Brain pericyte (primary cell): Measurements from ENCODE around the gene NKX6-2.
"Not testable (repeated sequence)": the region's sequence is repeated elsewhere in the genome, so short reads cannot be mapped to it uniquely, and the experiment has no call there.

Experiments
- DNase-seq: peaks from one replicate; pipeline ENCODE4 v3.0.0-alpha.2; 2012; ENCODE audit warnings: low read depth, low spot score

The NKX6-2 gene

GRCh38 chr10:132780356-132780755 is 5.6 kb downstream of the NKX6-2 start:
- no peak for DNase-seq

DNA sequence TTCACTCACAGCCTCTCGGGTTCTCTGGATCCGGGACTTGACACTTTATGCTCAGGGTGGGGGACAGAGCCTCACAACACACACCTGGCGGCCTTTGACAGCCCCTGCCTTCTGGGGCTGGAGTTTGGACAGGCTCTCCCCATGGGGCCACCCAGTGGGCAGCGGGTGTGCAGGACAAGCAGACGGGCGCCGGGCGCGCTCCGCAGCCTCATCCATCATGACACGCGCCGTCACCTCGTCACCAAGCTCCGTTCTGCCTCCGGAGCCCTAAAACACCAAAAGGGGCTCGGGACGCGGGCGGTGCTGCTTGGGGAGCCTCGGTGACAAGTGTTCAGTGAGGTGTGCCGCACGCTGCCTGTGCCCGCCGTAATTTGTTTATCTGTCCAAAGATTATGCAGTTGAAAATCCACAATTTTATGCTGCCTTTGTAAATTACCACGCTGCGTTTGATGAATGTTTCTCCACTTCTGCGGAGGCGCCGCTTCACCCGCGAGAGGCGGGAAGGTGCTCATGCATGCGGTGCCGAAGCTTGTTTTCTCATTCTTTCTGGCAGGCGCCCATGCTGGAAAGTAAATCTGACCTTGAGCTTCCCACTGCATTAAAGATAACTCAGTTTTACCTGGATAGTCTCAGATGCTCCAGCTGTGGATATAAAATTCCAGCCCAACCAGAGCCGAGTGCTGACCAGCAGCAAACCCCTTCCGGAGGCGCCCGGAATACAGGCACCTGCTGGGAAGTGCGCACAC is 6.2 kb downstream of the NKX6-2 start:
- no peak for DNase-seq

DNA sequence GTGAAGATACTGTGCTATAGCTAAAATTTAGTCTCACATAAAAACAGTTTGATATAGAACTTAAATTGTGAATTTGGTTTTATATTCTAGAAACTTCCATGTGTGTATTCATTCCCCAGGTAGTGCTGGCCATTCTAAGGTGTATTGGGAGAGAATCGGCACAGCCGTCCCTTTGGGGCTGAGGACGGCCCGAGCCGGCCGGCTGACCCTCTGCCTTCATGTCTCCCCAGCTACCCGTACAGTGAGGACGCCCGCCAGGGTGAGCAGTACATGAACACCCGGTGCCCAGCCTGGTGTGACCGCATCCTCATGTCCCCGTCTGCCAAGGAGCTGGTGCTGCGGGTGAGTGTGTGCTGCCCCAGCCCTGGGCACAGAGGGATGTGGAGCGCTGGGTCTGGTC is 8.5 kb downstream of the NKX6-2 start:
- no peak for DNase-seq

DNA sequence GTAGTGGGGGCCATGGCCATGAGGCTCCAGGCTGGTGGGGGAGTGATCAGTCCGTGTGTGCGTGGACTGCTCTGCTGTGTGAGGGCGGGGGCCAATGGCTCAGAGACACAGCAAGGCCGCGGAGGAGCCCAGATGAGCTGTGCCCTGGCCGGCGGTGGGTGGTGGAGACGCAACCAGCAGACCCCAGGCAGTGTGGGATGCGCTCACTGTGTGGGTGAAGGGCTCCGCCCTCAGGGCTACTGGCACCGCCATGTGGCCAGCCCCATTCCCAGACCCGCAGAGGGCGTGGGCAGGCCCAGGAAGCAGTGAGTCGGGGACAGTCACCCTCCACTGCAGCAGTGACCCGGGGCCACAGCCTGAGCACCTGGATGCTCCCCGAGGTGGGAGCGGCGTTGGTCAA is 9.1 kb downstream of the NKX6-2 start:
- no peak for DNase-seq

GRCh38 chr10:132776186-132776585 is 9.8 kb downstream of the NKX6-2 start:
- DNase-seq = no peak

DNA sequence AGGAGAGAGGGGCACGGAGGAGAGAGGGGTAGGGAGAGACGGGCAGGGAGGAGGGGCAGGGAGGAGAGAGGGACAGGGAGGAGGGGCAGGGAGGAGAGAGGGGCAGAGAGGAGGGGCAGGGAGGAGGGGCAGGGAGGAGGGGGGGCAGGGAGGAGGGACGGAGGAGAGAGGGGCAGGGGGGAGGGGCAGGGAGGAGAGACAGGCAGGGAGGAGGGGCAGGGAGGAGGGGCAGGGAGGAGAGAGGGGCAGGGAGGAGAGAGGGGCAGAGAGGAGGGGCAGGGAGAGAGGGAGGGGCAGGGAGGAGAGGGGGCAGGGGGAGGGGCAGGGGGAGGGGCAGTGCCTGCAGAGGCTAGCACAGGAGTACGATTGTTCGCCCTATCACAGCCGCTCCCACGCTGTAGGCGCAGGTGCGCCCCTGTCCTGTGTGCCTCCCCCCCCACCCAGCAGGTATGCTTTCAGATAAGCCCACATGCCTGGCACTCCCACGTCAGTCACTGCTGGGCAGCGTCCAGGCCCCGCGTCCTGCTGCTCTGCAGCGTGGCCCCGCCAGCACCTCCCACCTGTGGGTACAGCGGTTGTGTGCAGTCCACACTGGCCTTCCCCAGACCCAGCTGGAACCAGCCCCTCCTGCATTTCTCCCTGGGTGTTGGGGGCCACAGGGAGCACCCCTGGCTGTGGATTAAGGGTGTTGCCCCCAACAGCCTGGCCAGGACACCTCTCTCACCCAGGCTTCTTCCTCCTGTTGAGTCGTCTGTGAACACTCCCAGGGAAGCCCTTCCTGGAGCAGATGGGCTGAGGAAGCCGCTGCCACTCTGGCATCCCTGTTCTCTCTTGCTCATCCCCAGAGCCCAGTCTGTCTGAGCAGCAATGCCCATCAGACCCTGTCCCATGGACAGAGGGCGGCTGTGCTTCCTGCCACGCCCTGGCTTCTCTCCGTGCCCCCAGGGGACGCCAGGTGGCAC is 10.8 kb downstream of the NKX6-2 start:
- no peak for DNase-seq

DNA sequence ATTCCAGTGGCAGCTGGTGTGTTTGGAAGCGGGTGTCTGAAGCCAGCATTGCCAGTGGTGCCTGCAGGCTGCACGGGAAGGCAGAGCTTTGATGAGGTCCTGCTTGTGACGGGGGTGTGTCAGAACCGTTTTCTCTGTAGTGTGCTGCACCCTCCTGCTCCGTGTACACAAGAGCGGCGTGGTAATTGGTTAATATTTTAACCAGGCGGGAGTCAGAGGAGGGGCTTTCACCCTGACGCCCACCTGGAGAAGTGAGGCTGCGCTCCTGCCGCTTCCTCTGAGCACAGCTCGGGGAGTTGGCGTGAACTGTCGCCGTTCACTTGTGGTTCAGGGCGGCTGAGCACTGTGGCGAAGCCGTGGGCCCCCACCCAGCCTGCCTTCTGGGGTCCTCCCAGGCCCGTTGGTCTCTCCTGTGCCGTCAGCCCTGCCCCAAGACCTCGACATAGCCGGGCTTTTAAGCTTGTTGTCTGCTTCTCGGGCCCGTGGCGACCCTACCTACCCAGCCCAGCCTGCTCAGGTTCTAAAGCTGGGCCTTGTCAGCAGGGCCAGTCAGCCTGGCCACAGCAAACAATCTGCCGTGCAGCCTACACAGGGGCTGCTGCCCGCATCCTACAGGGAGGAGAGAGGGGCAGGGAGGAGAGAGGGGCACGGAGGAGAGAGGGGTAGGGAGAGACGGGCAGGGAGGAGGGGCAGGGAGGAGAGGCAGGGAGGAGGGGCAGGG is 11.6 kb downstream of the NKX6-2 start:
- no peak for DNase-seq

DNA sequence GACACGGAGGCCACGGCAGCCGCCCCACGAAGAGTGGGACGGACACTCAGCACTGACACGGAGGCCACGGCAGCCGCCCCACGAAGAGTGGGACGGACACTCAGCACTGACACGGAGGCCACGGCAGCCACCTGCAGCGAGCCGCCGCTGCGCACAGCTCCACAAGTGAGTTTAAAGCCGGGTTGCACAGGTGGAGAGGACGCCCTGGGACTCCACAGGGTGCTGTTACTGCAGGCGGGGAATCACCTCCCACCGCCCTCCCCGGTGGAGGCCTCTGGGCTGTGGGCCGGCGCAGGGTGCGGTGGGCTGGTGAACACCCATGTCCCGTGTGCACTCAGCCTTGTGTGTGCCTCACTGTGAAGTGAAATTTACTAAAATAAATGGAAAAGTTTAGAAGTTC is 13.1 kb downstream of the NKX6-2 start:
- not testable (repeated sequence) for DNase-seq

DNA sequence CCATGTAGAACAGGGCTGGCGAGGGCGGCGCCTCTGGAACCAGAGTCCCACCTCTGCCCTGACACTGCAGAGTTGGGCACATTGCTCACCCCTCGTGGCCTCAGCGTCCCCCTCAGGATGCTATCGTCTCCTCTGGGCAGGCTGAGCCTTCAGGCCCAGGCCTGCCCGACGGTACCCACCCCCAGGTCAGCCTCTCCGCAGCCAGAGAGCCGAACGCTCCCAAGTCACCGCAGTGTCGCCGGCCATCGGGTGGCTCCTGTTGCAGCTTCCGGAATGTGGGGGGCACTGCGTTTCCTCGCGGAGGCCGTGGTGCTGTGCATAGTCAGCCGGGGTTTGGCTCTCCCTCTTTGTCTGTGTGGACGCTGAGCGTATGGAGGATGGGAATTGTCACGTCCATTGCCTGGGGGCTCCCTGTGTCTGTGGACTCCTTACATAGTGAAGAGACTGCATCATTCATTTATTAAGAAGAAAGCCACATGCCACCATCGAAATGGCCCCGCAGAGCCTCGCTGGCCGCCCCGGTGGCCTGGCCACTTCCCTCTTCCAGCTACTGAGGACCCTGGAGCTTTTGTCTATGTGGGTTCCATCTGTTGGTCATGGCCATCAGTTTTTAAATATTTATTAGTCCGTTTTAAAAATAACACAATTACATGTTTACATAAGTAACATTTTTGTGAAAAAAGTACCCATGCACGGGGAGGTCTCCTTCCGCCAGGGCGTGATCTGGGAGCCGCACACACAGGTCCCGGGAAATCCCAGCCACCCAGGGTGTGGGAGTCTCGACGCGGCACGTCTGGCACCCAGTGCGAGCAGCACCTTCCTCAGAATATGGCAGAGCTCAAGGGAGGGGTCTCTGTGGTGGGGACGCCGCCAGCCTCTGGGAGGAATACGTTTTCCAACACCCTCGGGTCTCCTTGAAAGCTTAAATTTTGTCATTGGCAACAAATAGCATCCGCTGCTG is 15.6 kb downstream of the NKX6-2 start:
- no peak for DNase-seq

DNA sequence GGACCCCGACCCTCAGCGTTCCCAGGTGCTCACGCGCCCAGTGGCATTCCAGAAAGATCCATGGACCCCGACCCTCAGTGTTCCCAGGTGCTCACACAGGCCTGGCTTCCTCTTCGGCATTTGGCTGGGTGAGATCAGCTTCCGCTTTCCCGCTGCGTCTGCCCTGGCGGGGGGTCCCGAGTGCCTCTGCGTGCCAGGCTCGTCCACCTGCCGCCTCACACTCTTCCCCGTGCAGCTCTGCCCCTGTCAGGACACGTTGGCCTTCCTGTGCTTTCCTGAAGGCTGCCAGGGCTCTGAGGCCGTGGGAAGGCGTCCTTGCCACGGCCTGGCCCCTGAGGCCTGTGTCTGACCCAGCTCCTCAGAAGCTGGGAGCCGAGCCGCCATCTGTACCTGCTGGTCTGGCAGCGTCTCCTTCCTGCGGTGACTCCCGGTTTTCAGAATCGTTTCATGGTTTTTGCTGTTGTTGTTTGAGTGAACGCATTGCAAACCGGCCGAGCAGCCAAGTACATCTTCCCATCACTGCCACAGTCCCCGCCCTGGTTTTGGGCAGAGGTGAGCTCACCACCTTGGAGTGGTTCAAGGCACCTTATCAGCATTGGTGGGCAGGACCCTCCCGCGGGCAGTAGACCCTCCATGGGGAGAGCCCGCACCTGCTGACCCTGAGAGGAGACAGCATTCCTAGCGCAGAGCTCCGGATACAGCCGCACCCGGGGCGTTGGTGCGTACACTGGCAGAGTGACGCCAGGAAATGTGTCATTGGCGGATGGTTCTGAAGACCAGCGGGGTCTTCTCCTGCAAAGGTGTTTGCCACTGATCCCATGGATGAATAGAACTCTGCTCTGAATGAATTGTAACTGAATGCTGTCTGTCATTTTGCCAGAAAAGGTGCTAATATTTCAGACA is 17.4 kb downstream of the NKX6-2 start:
- no peak for DNase-seq

DNA sequence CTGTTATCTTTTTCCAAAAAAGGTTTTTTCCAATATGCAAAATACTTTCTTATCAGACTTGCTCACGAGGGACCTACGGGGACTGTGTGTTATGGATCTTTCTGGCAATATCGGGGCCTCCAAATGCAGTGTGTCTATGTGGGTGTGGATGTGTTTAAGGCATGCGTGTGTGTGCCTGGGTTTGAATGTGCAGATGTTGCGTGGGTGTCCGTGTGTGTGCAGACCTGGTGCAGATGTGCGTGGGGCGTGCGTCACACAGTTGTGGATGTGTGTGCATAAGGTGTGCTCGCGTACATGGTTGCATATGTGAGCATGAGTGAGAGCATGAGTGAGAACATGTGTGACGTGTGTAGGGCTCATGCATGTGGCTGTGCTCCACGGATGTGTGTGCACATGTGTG is 19.7 kb downstream of the NKX6-2 start:
- no peak for DNase-seq

DNA sequence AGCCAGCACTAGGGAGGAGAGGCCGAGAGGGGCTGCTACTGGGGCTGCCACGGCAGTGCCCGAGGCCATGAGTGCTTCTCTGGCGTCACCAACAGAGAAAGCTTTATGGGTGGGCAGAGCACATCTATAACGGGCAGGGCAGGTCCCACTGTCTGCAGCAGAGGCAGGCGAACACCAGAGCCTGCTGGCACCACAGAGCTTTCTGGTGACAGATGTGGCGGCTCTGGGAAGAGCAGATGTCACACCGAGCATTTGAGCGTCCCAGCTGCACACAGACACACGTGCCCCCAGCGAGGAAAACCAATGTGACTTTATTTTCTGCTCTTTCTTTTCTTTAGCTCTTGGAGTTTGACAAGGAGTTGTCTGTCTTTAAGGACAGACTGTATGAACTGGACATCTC is 20.5 kb downstream of the NKX6-2 start:
- DNase-seq = no peak

GRCh38 chr10:132764108-132764507 is 21.8 kb downstream of the NKX6-2 start:
- DNase-seq = no peak

GRCh38 chr10:132763545-132763944 is 22.4 kb downstream of the NKX6-2 start:
- DNase-seq = no peak

DNA sequence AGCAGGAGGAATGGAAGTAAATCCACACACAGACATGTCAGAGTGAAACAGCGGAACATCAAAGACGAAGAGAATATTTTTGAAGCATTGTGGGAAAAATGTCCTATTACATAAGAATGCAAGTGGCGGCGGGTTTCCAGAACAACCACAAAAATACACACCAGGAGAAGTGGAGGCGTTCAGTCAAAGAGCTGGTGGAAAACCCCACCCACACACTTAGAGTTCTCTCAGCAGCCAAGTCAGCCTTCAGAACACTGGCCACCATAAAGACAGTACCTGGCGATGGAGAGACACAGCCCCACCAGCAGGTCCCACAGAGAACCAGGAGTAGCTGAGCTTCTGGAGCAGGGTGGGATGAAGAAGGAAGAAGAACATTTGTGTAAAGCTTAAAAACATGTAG is 23.7 kb downstream of the NKX6-2 start:
- no peak for DNase-seq

DNA sequence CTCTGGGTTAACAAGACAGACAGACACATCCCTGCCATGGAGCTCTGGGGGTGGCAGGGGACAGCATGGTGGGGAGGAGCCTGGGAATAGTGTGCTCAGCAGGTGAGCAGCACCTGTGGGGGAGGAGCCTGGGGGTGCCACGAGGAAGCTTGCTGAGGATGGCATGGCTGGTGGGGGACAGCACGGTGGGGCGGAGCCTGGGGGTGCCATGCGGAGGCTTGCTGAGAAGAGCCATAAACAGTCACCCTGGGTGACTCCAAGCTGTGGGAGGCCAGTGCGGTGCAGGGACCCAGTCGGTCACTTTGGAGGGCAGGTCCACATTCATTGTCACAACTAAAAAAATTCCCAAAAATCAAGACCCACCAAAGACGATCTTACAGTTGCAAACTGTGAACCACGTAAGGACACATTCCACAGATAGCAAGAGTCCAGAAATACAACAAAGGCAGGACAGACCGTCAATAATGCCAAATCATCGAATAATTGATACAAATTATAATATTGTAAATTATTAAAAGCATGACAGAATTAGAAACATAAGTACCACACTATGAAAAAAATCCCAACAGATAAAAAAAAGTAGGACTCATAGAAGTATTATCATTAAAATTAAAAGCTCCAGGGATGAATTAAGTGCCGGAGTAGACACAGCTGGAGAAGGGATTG is 24.4 kb downstream of the NKX6-2 start:
- no peak for DNase-seq

DNA sequence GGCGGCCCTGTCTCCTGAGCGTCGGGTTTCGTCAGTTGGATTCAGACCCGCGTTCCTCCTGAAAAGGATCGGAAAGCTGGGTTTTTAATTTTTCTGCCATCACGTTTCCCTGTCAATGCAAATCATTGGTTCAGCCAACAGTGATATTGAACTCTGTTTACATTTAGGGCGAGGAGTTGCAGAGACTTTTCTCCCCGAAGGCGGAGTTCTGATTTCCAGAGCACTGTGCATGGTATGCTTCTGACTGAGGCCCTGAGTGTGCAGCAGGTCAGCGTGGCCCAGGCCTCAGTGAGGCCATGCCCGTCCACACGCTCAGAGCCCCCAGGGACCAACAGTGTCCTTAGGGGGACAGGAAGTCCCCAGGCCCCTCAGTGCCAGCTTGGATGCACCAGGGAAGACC is 27.1 kb downstream of the NKX6-2 start:
- DNase-seq = no peak

DNA sequence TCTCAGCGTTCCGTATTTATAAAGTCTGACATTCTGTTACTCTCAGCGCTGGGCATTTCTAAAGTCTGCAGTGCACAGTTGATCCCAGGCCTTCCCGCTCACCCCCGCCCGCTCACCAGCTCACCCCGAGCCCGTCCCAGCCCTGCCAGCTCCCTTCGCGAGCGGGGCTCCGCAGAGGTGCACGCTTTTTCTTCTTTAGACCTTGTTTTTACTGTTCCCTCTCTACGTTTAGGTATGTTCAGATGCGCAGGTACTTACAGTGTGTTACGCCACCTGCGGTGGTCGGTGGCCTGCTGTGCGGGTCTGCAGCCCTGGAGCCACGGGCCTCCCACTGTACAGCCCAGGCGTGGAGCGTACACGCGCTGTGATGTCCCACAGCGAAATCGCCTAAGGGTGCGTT is 28.8 kb downstream of the NKX6-2 start:
- no peak for DNase-seq

GRCh38 chr10:132756591-132756990 is 29.4 kb downstream of the NKX6-2 start:
- no peak for DNase-seq
